GM23338 (cell line): ENCODE data around the gene C13orf46. TPM values are rescaled to one million over a fixed set of nuclear protein-coding genes. Genes with fewer than 3 reads are reported as not detected.

ENCODE experiments used
- ATAC-seq: fragments of 200-7000 bp; cut with Tn5 transposase; 3 replicates; pipeline ENCODE4 v1.9.1; 2020
- DNase-seq: peaks from one replicate; pipeline ENCODE4 v3.0.0-alpha.2; 2015; ENCODE audit warnings: low spot score
- H2AFZ ChIP-seq: fragments of 200-600 bp; sonication (generic); 2 replicates; pipeline ENCODE4 v1.8.0; 2016; ENCODE audit warnings: antibody characterized with exemption, mild to moderate bottlenecking, moderate library complexity
- H3F3A ChIP-seq: fragments of 200-600 bp; sonication (generic); replicated peaks from 2 replicates; pipeline ENCODE4 v1.8.0; 2017; ENCODE audit warnings: antibody characterized with exemption, mixed run types, low read depth
- H3K27ac ChIP-seq: fragments of 200-600 bp; sonication (generic); 2 replicates; pipeline ENCODE4 v1.6.1; 2016; ENCODE audit warnings: low read depth
- H3K27me3 ChIP-seq: fragments of 200-600 bp; sonication (generic); 2 replicates; pipeline ENCODE4 v1.8.0; 2016; ENCODE audit warnings: mild to moderate bottlenecking, mixed run types, moderate library complexity; ENCODE audit not compliant: insufficient read depth
- H3K36me3 ChIP-seq: fragments of 200-600 bp; sonication (generic); 2 replicates; pipeline ENCODE4 v1.8.0; 2016; ENCODE audit warnings: mild to moderate bottlenecking; ENCODE audit not compliant: insufficient read depth
- H3K4me1 ChIP-seq: fragments of 200-600 bp; sonication (generic); 2 replicates; pipeline ENCODE4 v1.8.0; 2016; ENCODE audit warnings: mild to moderate bottlenecking, moderate library complexity; ENCODE audit not compliant: insufficient read depth
- H3K4me2 ChIP-seq: fragments of 200-600 bp; sonication (generic); 2 replicates; pipeline ENCODE4 v1.7.1; 2017; ENCODE audit warnings: mixed run types
- H3K4me3 ChIP-seq: fragments of 200-600 bp; sonication (generic); 2 replicates; pipeline ENCODE4 v1.6.1; 2016; ENCODE audit warnings: mixed run types
- H3K79me2 ChIP-seq: fragments of 200-600 bp; sonication (generic); replicated peaks from 2 replicates; pipeline ENCODE4 v1.8.0; 2017; ENCODE audit warnings: mild to moderate bottlenecking; ENCODE audit not compliant: insufficient read depth
- H3K9me2 ChIP-seq: fragments of 200-600 bp; sonication (generic); 2 replicates; pipeline ENCODE4 v1.8.0; 2017; ENCODE audit not compliant: insufficient read depth
- H4K20me1 ChIP-seq: fragments of 200-600 bp; sonication (generic); replicated peaks from 2 replicates; pipeline ENCODE4 v1.8.0; 2017; ENCODE audit warnings: mild to moderate bottlenecking; ENCODE audit not compliant: insufficient read depth
- H3K27ac Mint-ChIP-seq: 2 replicates; pipeline ENCODE4 v1.8.0; 2020; ENCODE audit warnings: inconsistent platforms, mild to moderate bottlenecking, moderate library complexity, mixed read lengths
- H3K27me3 Mint-ChIP-seq: 3 replicates; pipeline ENCODE4 v1.8.0; 2022; ENCODE audit warnings: low read depth, mild to moderate bottlenecking, moderate library complexity, mixed read lengths, inconsistent platforms; ENCODE audit not compliant: insufficient read depth, poor library complexity
- H3K36me3 Mint-ChIP-seq: 3 replicates; pipeline ENCODE4 v1.8.0; 2021; ENCODE audit warnings: low read depth, mild to moderate bottlenecking, inconsistent platforms, moderate library complexity, mixed read lengths
- H3K4me1 Mint-ChIP-seq: 3 replicates; pipeline ENCODE4 v1.8.0; 2020; ENCODE audit warnings: mild to moderate bottlenecking, inconsistent platforms, mixed read lengths
- H3K4me3 Mint-ChIP-seq: 3 replicates; pipeline ENCODE4 v1.8.0; 2021; ENCODE audit warnings: moderate library complexity, mild to moderate bottlenecking, inconsistent platforms, mixed read lengths
- H3K9me3 Mint-ChIP-seq: 3 replicates; pipeline ENCODE4 v1.8.0; 2020; ENCODE audit warnings: moderate library complexity, mild to moderate bottlenecking, inconsistent platforms, mixed read lengths
- CREB1 ChIP-seq: fragments of 250-450 bp; sonication (Bioruptor Pico); IDR thresholded peaks from 2 replicates; pipeline ENCODE4 v1.5.0; 2020; ENCODE audit warnings: low read depth, mild to moderate bottlenecking, moderate library complexity
- CTCF ChIP-seq, 2 experiments: fragments of 200-600 bp in 1 of 2; sonication (generic) in 1 of 2; conservative IDR thresholded peaks; 2 replicates each; pipeline versions ENCODE4 v1.5.1 to v1.6.1; 2016 to 2017; ENCODE audit warnings: antibody characterized with exemption in 2 of 2, low read depth in 2 of 2, mild to moderate bottlenecking in 2 of 2, moderate library complexity in 1 of 2
- ETS1 ChIP-seq: IDR thresholded peaks from 2 replicates; pipeline ENCODE4 v1.6.1; 2016; ENCODE audit warnings: antibody characterized with exemption
- EZH2 ChIP-seq: fragments of 200-600 bp; sonication (generic); IDR thresholded peaks from one replicate; pipeline ENCODE4 v1.8.0; 2017; ENCODE audit warnings: antibody characterized with exemption, mild to moderate bottlenecking, low read depth; ENCODE audit not compliant: unreplicated experiment
- EZH2phosphoT487 ChIP-seq: fragments of 200-600 bp; sonication (generic); IDR thresholded peaks from one replicate; pipeline ENCODE4 v1.8.1; 2018; ENCODE audit warnings: antibody characterized with exemption; ENCODE audit not compliant: unreplicated experiment
- JUNB ChIP-seq: IDR thresholded peaks from one replicate; pipeline ENCODE4 v1.6.1; 2016; ENCODE audit warnings: antibody characterized with exemption; ENCODE audit not compliant: unreplicated experiment
- NANOG ChIP-seq: IDR thresholded peaks from 2 replicates; pipeline ENCODE4 v1.6.1; 2016; ENCODE audit warnings: antibody characterized with exemption, borderline replicate concordance
- POLR2AphosphoS5 ChIP-seq: IDR thresholded peaks from 2 replicates; pipeline ENCODE4 v1.6.1; 2016; ENCODE audit warnings: antibody characterized with exemption, low read depth
- REST ChIP-seq: IDR thresholded peaks from one replicate; pipeline ENCODE4 v1.6.1; 2018; ENCODE audit warnings: antibody characterized with exemption; ENCODE audit not compliant: unreplicated experiment
- STAT1 ChIP-seq: IDR thresholded peaks from one replicate; pipeline ENCODE4 v1.6.1; 2016; ENCODE audit warnings: antibody characterized with exemption; ENCODE audit not compliant: unreplicated experiment
- ZNF114 ChIP-seq: fragments of 250-450 bp; sonication (Bioruptor Pico); IDR thresholded peaks from 2 replicates; pipeline ENCODE4 v1.5.0; 2020; ENCODE audit warnings: mild to moderate bottlenecking, moderate library complexity
- ZNF331 ChIP-seq: fragments of 250-450 bp; sonication (Bioruptor Pico); IDR thresholded peaks from 2 replicates; pipeline ENCODE4 v1.5.0; 2020; ENCODE audit warnings: low read depth, mild to moderate bottlenecking, moderate library complexity
- ZNF462 ChIP-seq: fragments of 250-450 bp; sonication (Bioruptor Pico); IDR thresholded peaks from 2 replicates; pipeline ENCODE4 v1.5.0; 2020; ENCODE audit warnings: mild to moderate bottlenecking, moderate library complexity
- polyA plus RNA-seq: library from polyadenylated mRNA; unstranded; fragments of >200 nt; fragmentation: Nextera tagmentation; extraction: Ambion mirVana; gene quantifications from 2 replicates; pipeline ENCODE4 v1.2.1, GENCODE V29; 2016
- total RNA-seq: library from RNA; depleted of rRNA; stranded (reverse); fragments of >200 nt; shearing (Covaris generic); gene quantifications from 2 replicates; pipeline ENCODE4 v1.2.3, GENCODE V29; 2014

C13orf46 gene
- total and polyA plus RNA-seq, 2 experiments from 2014 or later, result 0.44 to 1.5 TPM

GRCh38 chr13:113971471-113972231 is 2.2 kb downstream of the C13orf46 start:
- Mint-ChIP-seq H3K36me3 (peaks cover 8% of the 10 kb centered on the region; the same call in 2 of the 3 replicates), H3K4me1 (no peaks in the 10 kb centered on the region), H3K27ac (no peak overlapping the region), H3K27me3 (peaks cover 10% of the 10 kb centered on the region), H3K4me3 (no peak overlapping the region), H3K9me3 (peaks cover 4% of the 10 kb centered on the region; the same call in 1 of the 3 replicates)
- Histone ChIP-seq H2AFZ (no peak overlapping the region), H4K20me1 (no peaks in the 10 kb centered on the region), H3K4me2 (no peak overlapping the region), H3K9me2 (no peaks in the 10 kb centered on the region), H3K27ac (no peak overlapping the region), H3K4me3 (no peak overlapping the region), H3K36me3 (no peaks in the 10 kb centered on the region), H3K27me3 (no peaks in the 10 kb centered on the region), H3F3A (no peaks in the 10 kb centered on the region), H3K4me1 (no peaks in the 10 kb centered on the region), H3K79me2 (no peaks in the 10 kb centered on the region)
- DNase-seq, result no peak
- TF ChIP-seq ZNF114 (no peak), EZH2phosphoT487 (no peak), ZNF462 (CRISPR knock-in tag) (no peak), STAT1 (no peak), EZH2 (no peak), REST (no peak), CTCF (conservative IDR thresholded peaks at IDR 0.05; ENCODE audit: low read depth in 2 of 2) (no peak), NANOG (no peak), ZNF331 (CRISPR knock-in tag) (no peak), JUNB (no peak), POLR2AphosphoS5 (no peak), ETS1 (no peak), CREB1 (CRISPR knock-in tag) (no peak)
- ATAC-seq, result no peak
